Panc1 (cell line): ENCODE results near the gene KDM5C.

Source experiments
- TCF7L2 ChIP-seq: IDR thresholded peaks from 2 replicates; pipeline ENCODE4 v1.6.1; 2011; ENCODE audit warnings: mild to moderate bottlenecking, low read depth, low read length, inconsistent platforms
- TF ChIP-seq, protein P1 (sequence below): fragments of 450-650 bp; IDR thresholded peaks from 2 replicates; pipeline ENCODE4 v1.5.1; 2017; ENCODE audit warnings: mild to moderate bottlenecking

DNA sequence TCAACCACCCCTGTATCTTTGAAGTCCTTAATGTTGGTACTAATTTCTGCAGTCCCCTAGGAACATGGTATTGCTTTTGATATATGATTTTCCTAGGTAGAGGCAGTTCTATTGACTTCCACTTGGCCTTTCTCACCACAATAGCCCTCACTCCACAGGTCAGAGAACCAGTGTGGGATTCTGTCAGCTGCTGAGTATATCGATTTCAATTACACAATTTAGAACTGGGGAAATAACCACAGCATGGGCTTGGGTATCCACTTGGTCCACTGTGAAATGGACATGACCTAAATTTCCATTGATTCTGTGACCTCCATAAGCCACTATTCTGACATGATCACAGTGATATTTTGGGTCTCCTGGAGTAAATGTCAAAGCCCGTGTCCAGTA is 68.8 kb downstream of the KDM5C start:
- TF ChIP-seq, protein P1, sequence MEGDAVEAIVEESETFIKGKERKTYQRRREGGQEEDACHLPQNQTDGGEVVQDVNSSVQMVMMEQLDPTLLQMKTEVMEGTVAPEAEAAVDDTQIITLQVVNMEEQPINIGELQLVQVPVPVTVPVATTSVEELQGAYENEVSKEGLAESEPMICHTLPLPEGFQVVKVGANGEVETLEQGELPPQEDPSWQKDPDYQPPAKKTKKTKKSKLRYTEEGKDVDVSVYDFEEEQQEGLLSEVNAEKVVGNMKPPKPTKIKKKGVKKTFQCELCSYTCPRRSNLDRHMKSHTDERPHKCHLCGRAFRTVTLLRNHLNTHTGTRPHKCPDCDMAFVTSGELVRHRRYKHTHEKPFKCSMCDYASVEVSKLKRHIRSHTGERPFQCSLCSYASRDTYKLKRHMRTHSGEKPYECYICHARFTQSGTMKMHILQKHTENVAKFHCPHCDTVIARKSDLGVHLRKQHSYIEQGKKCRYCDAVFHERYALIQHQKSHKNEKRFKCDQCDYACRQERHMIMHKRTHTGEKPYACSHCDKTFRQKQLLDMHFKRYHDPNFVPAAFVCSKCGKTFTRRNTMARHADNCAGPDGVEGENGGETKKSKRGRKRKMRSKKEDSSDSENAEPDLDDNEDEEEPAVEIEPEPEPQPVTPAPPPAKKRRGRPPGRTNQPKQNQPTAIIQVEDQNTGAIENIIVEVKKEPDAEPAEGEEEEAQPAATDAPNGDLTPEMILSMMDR, result no peak
- TF ChIP-seq TCF7L2, result no peak
